Epithelial cell of prostate (primary cell): Measurements from ENCODE around the gene CCL22.
A peak's percentile ranks its signal among the peaks of the same experiment; 100 is the strongest.
"Not testable (repeated sequence)": the region's sequence is repeated elsewhere in the genome, so short reads cannot be mapped to it uniquely, and the experiment has no call there.

Experiments used
- DNase-seq: peaks from one replicate; pipeline ENCODE4 v3.0.0-alpha.2; 2011; ENCODE audit warnings: low read depth, low spot score
- H3K27ac ChIP-seq: fragments of 450-650 bp; 2 replicates; pipeline ENCODE4 v1.5.1; 2017; ENCODE audit warnings: mild to moderate bottlenecking

CCL22 gene

GRCh38 chr16:57389087-57389468, 30.5 kb downstream of the CCL22 start:
- DNase-seq = no peak
- H3K27ac ChIP-seq = no peak overlapping the region

- DNase-seq = no peak
- H3K27ac ChIP-seq = no peak overlapping the region
Measured at GRCh38 chr16:57390636-57391295, 32.2 kb downstream of the CCL22 start.

- no peak overlapping the region for H3K27ac ChIP-seq
- no peak for DNase-seq
Measured at GRCh38 chr16:57391300-57391699, 32.7 kb downstream of the CCL22 start.

- DNase-seq = no peak
- no peak overlapping the region for H3K27ac ChIP-seq
Measured at GRCh38 chr16:57391708-57392107, 33.1 kb downstream of the CCL22 start.

GRCh38 chr16:57392694-57393093, 34.1 kb downstream of the CCL22 start:
- DNase-seq = peak; percentile 52
- peak overlapping the region; percentile 45 for H3K27ac ChIP-seq

- no peak overlapping the region for H3K27ac ChIP-seq
- no peak for DNase-seq
Measured at GRCh38 chr16:57394444-57394843, 35.9 kb downstream of the CCL22 start.

GRCh38 chr16:57395026-57395425, 36.4 kb downstream of the CCL22 start:
- no peak overlapping the region for H3K27ac ChIP-seq
- no peak for DNase-seq

- DNase-seq = no peak
Measured at GRCh38 chr16:57396786-57397185, 38.2 kb downstream of the CCL22 start.

GRCh38 chr16:57397493-57397892, 38.9 kb downstream of the CCL22 start:
- H3K27ac ChIP-seq, DNase-seq: not testable (repeated sequence)

More at GRCh38 chr16:57396786-57397185, 38.2 kb downstream of the CCL22 start:
- H3K27ac ChIP-seq = no peak overlapping the region

GRCh38 chr16:57401943-57402640, 43.5 kb downstream of the CCL22 start:
- no peak overlapping the region for H3K27ac ChIP-seq
- DNase-seq = no peak

- no peak for DNase-seq
- no peak within 1 kb of the TSS for H3K27ac ChIP-seq
Measured at GRCh38 chr16:57403965-57404817, 45.6 kb downstream of the CCL22 start, which contains the start of gene CCL17. CCL17 (plus strand) TSS chr16:57404767; CDS start chr16:57413933, 9,166 bp downstream.

- no peak overlapping the region for H3K27ac ChIP-seq
- DNase-seq = no peak
Measured at GRCh38 chr16:57405097-57405496, 46.5 kb downstream of the CCL22 start.

GRCh38 chr16:57406881-57407280, 48.3 kb downstream of the CCL22 start:
- no peak for DNase-seq
- no peak overlapping the region for H3K27ac ChIP-seq

GRCh38 chr16:57407521-57408353, 49.2 kb downstream of the CCL22 start:
- no peak for DNase-seq

GRCh38 chr16:57409065-57409464, 50.5 kb downstream of the CCL22 start:
- no peak overlapping the region for H3K27ac ChIP-seq
- no peak for DNase-seq

More at GRCh38 chr16:57407521-57408353, 49.2 kb downstream of the CCL22 start:
- H3K27ac ChIP-seq = no peak overlapping the region

- no peak for DNase-seq
- H3K27ac ChIP-seq = no peak overlapping the region
Measured at GRCh38 chr16:57409870-57410587, 51.4 kb downstream of the CCL22 start.

- DNase-seq = no peak
- no peak overlapping the region for H3K27ac ChIP-seq
Measured at GRCh38 chr16:57411362-57411976, 52.9 kb downstream of the CCL22 start.

- no peak for DNase-seq
- no peak overlapping the region for H3K27ac ChIP-seq
Measured at GRCh38 chr16:57412584-57412983, 54.0 kb downstream of the CCL22 start.

- no peak overlapping the region for H3K27ac ChIP-seq
Measured at GRCh38 chr16:57413301-57413730, 54.7 kb downstream of the CCL22 start.

More at GRCh38 chr16:57413301-57413730, 54.7 kb downstream of the CCL22 start:
- no peak for DNase-seq
